BJ (cell line): ENCODE measurements around the gene TAF6L. TPM values are rescaled to one million over a fixed set of nuclear protein-coding genes. Genes with fewer than 3 reads are reported as not detected.

ENCODE experiments used
- CTCF ChIA-PET: fragments of 350-600 bp; formaldehyde crosslinking; extraction: SDS; loops from one replicate; lab custom pipeline; 2021; ENCODE audit warnings: antibody characterized with exemption, inconsistent platforms; lab: Yijun Ruan, JAX
- POLR2A ChIA-PET: fragments of 300-600 bp; sonication (Branson Sonifier 250); formaldehyde crosslinking; extraction: SDS; loops from one replicate; lab custom pipeline; 2021; ENCODE audit warnings: antibody characterized with exemption; lab: Charles Lee
- DNase-seq: peaks from one replicate; pipeline ENCODE4 v3.0.0-alpha.2; 2011; ENCODE audit warnings: low read depth
- H3K27me3 ChIP-seq: 2 replicates; pipeline ENCODE4 v1.6.0; 2011; ENCODE audit warnings: low read length; ENCODE audit not compliant: control insufficient read depth, insufficient read depth
- H3K36me3 ChIP-seq: 2 replicates; pipeline ENCODE4 v1.5.1; 2011; ENCODE audit warnings: low read length; ENCODE audit not compliant: control insufficient read depth, insufficient read depth
- H3K4me3 ChIP-seq: 2 replicates; pipeline ENCODE4 v1.5.1; 2011; ENCODE audit warnings: low read depth, mild to moderate bottlenecking, control low read depth, low read length
- CTCF ChIP-seq: IDR thresholded peaks from 2 replicates; pipeline ENCODE4 v1.5.1; 2011; ENCODE audit warnings: low read depth, mild to moderate bottlenecking, control low read depth, inconsistent platforms, low read length, moderate library complexity; ENCODE audit not compliant: insufficient read depth
- polyA plus RNA-seq: library from polyadenylated mRNA; depleted of rRNA; stranded (reverse); fragments of >200 nt; gene quantifications from 2 replicates; pipeline ENCODE4 v1.2.3, GENCODE V29; 2011; rRNA removed
- small RNA-seq: library from RNA; depleted of rRNA; stranded (forward); fragments of <200 nt; gene quantifications from one replicate; pipeline ENCODE3, GENCODE V24; 2012; ENCODE audit warnings: low replicate concordance, low read depth; ENCODE audit not compliant: insufficient read length

TAF6L gene
- polyA plus RNA-seq, 1 experiment = 17.0 TPM

- TF ChIP-seq CTCF = no peak
- Histone ChIP-seq H3K27me3 (no peaks in the 10 kb centered on the region), H3K36me3 (peaks cover 24% of the 10 kb centered on the region), H3K4me3 (peak overlapping the region; percentile 92)
- ChIA-PET POLR2A (interaction anchor here (0.5 to 2.2 kb wide), 6 partner anchors 10 to 60 kb away, joined by 3 to 21 read pairs (median 6); partner anchors contain the start of gene TAF6L), CTCF (interaction anchor here (1.0 to 1.6 kb wide), 2 partner anchors 23 to 45 kb away, joined by 3 to 5 read pairs; no protein-coding TSS in a partner anchor)
- DNase-seq = no peak
These were observed 59.8 kb downstream of the TAF6L start for GRCh38 chr11:62830904-62831519.

DNA sequence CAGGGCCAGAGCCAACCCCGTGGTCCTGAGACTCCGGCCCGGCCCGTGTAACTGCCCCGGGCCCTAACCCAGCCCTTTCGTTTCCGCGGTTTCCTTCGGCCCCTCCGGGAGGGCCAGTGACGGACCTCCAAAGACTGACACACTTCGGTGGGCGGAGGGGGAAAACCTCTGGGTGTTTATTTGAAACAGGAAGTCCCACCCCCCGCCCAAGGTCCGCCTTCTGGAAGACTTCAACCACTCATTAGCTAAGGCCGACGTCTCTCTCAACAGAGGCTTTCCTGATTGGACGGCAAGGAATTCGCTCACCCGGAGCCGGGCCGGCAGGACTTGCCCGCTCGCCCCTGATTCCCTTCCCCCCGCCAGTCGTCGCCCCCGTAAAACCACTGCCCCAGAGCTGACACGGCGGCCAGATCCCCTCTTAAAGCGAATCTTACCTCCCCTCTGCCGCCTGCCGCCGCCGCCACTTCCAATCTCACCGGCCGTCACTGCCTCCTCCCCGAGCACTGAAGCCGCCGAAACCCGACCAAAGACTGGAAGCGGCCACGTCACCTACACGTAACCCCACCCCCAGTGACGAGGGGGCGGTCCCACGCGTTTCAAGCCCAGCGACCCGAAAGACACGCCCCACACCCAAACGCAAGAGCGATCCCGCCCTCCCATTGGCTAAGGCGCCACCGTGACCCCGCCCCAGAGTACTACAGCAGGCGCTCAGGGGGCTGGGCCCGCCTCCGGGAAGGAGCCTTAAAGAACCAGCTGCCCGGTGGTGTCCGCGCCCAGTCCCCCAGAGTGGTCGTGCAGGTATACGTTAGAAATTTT lies 60.5 kb downstream of the TAF6L start, which contains the start of gene STX5:
STX5 (minus strand) TSS at position 532 of the 816 bp plus-strand sequence. CDS start 808 bp downstream, outside the sequence.
- no peak for TF ChIP-seq CTCF
- H3K36me3 ChIP-seq = peaks cover 24% of the 10 kb centered on the region
- ChIA-PET CTCF (interaction anchor here (0.6 to 1.6 kb wide), 6 partner anchors 19 to 1829 kb away, joined by 3 to 5 read pairs (median 4); no protein-coding TSS in a partner anchor), POLR2A (interaction anchor here (0.5 to 2.2 kb wide), 10 partner anchors 9 to 1689 kb away, joined by 3 to 21 read pairs (median 4); partner anchors contain the start of gene TAF6L)
- H3K27me3 ChIP-seq = no peaks in the 10 kb centered on the region
- peak within 1 kb of the TSS; percentile 92 for H3K4me3 ChIP-seq
- peak; percentile 89 for DNase-seq

DNA sequence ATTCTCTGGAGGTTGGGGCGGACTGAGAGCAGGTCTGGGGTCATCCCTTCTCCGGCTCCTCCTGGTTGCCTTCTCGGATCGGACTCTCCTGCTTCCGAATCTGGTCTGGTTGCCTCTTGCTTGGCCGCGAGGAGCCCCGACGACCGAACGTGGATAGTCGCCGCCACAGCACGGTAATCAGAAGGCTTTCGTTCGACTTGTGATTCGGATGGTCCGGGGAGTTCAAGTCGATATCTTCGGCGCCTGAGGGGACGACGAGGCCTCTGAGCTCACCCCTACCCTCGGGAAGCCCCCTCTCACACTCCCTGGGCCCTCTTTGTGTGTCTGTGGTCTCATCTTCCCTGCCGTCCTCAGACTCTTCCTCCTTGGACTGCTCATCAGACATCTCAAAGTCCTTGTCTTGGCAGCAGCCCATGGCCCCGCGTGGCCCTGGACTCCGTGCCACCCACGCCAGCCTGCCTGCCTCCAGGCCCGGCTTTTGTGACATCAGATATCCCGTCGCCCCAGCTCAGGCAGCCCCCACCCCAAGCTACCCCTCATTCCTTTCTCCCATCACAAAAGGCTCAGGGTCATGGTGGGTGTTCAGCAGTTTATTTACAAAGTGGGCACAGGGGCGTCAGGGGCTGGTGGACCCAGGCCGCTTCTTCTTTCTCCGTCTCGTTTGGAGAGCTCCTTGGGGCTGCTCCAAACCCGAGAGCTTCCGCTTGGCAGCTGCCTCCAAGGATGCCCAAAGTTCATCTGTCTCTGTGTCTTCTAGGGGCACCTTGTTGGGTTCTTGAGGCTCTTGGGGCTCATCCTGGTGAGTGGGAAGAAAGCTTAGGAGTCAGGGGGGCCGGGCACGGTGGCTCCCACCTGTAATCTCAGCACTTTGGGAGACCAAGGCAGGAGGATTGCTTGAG lies 61.4 kb downstream of the TAF6L start, which contains the start of gene TEX54:
TEX54 (minus strand) TSS at position 506 of the 899 bp plus-strand sequence.
- CTCF ChIA-PET = interaction anchor here (1.6 kb wide), 1 partner anchor 25 kb away, joined by 5 read pairs; no protein-coding TSS in a partner anchor

DNA sequence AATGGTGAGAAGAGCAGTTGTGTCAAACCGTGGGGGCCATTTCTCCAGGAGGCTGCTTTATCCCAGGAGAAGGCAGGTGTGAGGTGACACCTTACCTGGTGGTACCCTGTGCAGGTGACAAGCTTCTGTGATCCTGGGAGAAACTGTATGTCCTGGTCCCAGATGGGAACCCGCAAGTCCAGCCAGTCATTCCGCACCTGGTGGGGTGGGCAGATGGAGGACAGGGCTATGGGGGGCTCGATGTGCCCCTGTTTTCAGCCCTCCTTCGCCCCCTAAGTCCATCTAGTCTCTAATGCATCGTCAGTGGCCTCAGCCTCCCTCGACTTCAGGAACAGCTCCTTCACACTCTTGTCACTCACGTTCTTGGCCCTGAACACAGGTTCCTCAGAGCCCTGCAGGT lies 64.1 kb downstream of the TAF6L start:
- ChIA-PET CTCF (interaction anchor here (2.0 kb wide), 1 partner anchor 48 kb away, joined by 7 read pairs; the partner anchor contains the start of gene TMEM179B), POLR2A (no interaction called here)
- no peak for DNase-seq
- H3K4me3 ChIP-seq = no peak overlapping the region
- no peak for TF ChIP-seq CTCF
- H3K36me3 ChIP-seq = peaks cover 14% of the 10 kb centered on the region
- no peaks in the 10 kb centered on the region for H3K27me3 ChIP-seq

More for the DNA sequence above, 61.4 kb downstream of the TAF6L start, which contains the start of gene TEX54:
- Histone ChIP-seq H3K27me3 (no peaks in the 10 kb centered on the region), H3K36me3 (peaks cover 16% of the 10 kb centered on the region), H3K4me3 (peak within 1 kb of the TSS; percentile 92)
- DNase-seq = no peak
- TF ChIP-seq CTCF = no peak
- POLR2A ChIA-PET = interaction anchor here (0.5 to 2.2 kb wide), 2 partner anchors 8 to 1690 kb away, joined by 4 to 21 read pairs; no protein-coding TSS in a partner anchor

Small RNAs within 50 kb of the gene (small RNA-seq; reads per million reads assigned to genes)
- gene MIR6514 (4.2 reads per million, percentile 56 among the genes with 10 or more reads in this experiment), gene RNU6-118P (not detected)

Other genes with a start within 250 kb of the TAF6L start
- 145 and 185 TPM in 2 replicates for gene AHNAK, start 224.6 kb upstream of the TAF6L start, polyA plus RNA-seq
- 2,358 and 2,459 TPM in 2 replicates for gene EEF1G, start 197.5 kb upstream of the TAF6L start, polyA plus RNA-seq
- 6.4 and 9.9 TPM in 2 replicates for gene TUT1, start 179.9 kb upstream of the TAF6L start, polyA plus RNA-seq
- gene MTA2, start 169.5 kb upstream of the TAF6L start, polyA plus RNA-seq = 16.4 and 17.8 TPM in 2 replicates
- 18.9 and 26.5 TPM in 2 replicates for gene EML3, start 158.6 kb upstream of the TAF6L start, polyA plus RNA-seq
- gene ROM1, start 158.1 kb upstream of the TAF6L start, polyA plus RNA-seq = 2.1 and 2.2 TPM in 2 replicates
- 24.5 and 42.4 TPM in 2 replicates for gene B3GAT3, start 149.4 kb upstream of the TAF6L start, polyA plus RNA-seq
- gene GANAB, start 124.8 kb upstream of the TAF6L start, polyA plus RNA-seq = 388 and 463 TPM in 2 replicates
- 6.7 and 17.3 TPM in 2 replicates for gene INTS5, start 118.1 kb upstream of the TAF6L start, polyA plus RNA-seq
- gene C11orf98, start 106.2 kb upstream of the TAF6L start, polyA plus RNA-seq = 43.0 and 45.2 TPM in 2 replicates
- 5.1 and 6.6 TPM in 2 replicates for gene CSKMT, start 106.1 kb upstream of the TAF6L start, polyA plus RNA-seq
- 6.9 TPM in 2 replicates for gene UQCC3, start 99.7 kb upstream of the TAF6L start, polyA plus RNA-seq
- 4.0 and 4.1 TPM in 2 replicates for gene LBHD1, start 99.1 kb upstream of the TAF6L start, polyA plus RNA-seq
- gene UBXN1, start 92.3 kb upstream of the TAF6L start, polyA plus RNA-seq = 83.7 and 86.0 TPM in 2 replicates
- 2.6 and 2.9 TPM in 2 replicates for gene LRRN4CL, start 81.9 kb upstream of the TAF6L start, polyA plus RNA-seq
- gene BSCL2, start 64.0 kb upstream of the TAF6L start, polyA plus RNA-seq = 70.8 and 94.1 TPM in 2 replicates
- gene GNG3, start 63.7 kb upstream of the TAF6L start, polyA plus RNA-seq = not detected in 2 replicates
- 10.0 and 17.3 TPM in 2 replicates for gene HNRNPUL2, start 43.9 kb upstream of the TAF6L start, polyA plus RNA-seq
- 31.7 and 32.6 TPM in 2 replicates for gene TTC9C, start 42.9 kb upstream of the TAF6L start, polyA plus RNA-seq
- gene ZBTB3, start 17.2 kb upstream of the TAF6L start, polyA plus RNA-seq = 3.5 and 3.8 TPM in 2 replicates
- 151 and 208 TPM in 2 replicates for gene POLR2G, start 9.8 kb upstream of the TAF6L start, polyA plus RNA-seq
- gene TMEM179B, start 16.0 kb downstream of the TAF6L start, polyA plus RNA-seq = 76.2 and 97.1 TPM in 2 replicates
- 13.6 and 15.7 TPM in 2 replicates for gene TMEM223, start 20.6 kb downstream of the TAF6L start, polyA plus RNA-seq
- gene NXF1, start 34.0 kb downstream of the TAF6L start, polyA plus RNA-seq = 37.8 and 51.0 TPM in 2 replicates
- 61.5 and 76.6 TPM in 2 replicates for gene STX5, start 60.7 kb downstream of the TAF6L start, polyA plus RNA-seq
- gene TEX54, start 61.4 kb downstream of the TAF6L start, polyA plus RNA-seq = not detected in 2 replicates
- 24.4 and 37.9 TPM in 2 replicates for gene WDR74, start 68.2 kb downstream of the TAF6L start, polyA plus RNA-seq
- gene SLC3A2, start 109.5 kb downstream of the TAF6L start, polyA plus RNA-seq = 394 and 535 TPM in 2 replicates
- gene CHRM1, start 150.0 kb downstream of the TAF6L start, polyA plus RNA-seq = not detected in 2 replicates
- not detected in 2 replicates for gene SLC22A6, start 213.6 kb downstream of the TAF6L start, polyA plus RNA-seq
- gene SLC22A8, start 244.4 kb downstream of the TAF6L start, polyA plus RNA-seq = not detected in 2 replicates